Loucy (cell line): Measurements from ENCODE around the gene OR11A1.

Experiments
- CTCF ChIP-seq: fragments of 200-600 bp; sonication (generic); conservative IDR thresholded peaks from 2 replicates; pipeline ENCODE4 v1.5.1; 2014; ENCODE audit warnings: mild to moderate bottlenecking, antibody characterized with exemption, low read length
- EZH2phosphoT487 ChIP-seq: fragments of 200-600 bp; IDR thresholded peaks from 2 replicates; pipeline ENCODE4 v1.6.1; 2018; ENCODE audit warnings: antibody characterized with exemption, mild to moderate bottlenecking, moderate library complexity, borderline replicate concordance

GRCh38 chr6:29424575-29424974 lies 32.3 kb downstream of the OR11A1 start:
- no peak for TF ChIP-seq CTCF
- TF ChIP-seq EZH2phosphoT487: no peak
